Stimulated activated CD8-positive, alpha-beta memory T cell treated with anti-CD3 and anti-CD28 coated beads, Interleukin-4, amount 100 ng/mL, for 48 hours (primary cell): ENCODE results near the gene ATL2.
"Not testable (repeated sequence)": the region's sequence is repeated elsewhere in the genome, so short reads cannot be mapped to it uniquely, and the experiment has no call there.

Experiments
- DNase-seq: peaks from one replicate; pipeline ENCODE4 v3.0.0-alpha.2; 2020

ATL2 gene

GRCh38 chr2:38377050-38377828 lies at the start of gene ATL2:
Gene ATL2, minus strand, starts transcription at chr2:38377273. Its CDS starts 13 bp downstream, at chr2:38377260.
- DNase-seq: peak; percentile 93

GRCh38 chr2:38423763-38424162 lies 46.7 kb upstream of the ATL2 start:
- DNase-seq: no peak

- DNase-seq: no peak
Measured at GRCh38 chr2:38421274-38422056, 44.4 kb upstream of the ATL2 start.

GRCh38 chr2:38419499-38419898 lies 42.4 kb upstream of the ATL2 start:
- no peak for DNase-seq

GRCh38 chr2:38418735-38419134 lies 41.7 kb upstream of the ATL2 start:
- DNase-seq: no peak

- no peak for DNase-seq
Measured at GRCh38 chr2:38417745-38418689, 40.9 kb upstream of the ATL2 start.

- DNase-seq: no peak
Measured at GRCh38 chr2:38416296-38417036, 39.4 kb upstream of the ATL2 start.

- no peak for DNase-seq
Measured at GRCh38 chr2:38415728-38416291, 38.7 kb upstream of the ATL2 start.

- DNase-seq: no peak
Measured at GRCh38 chr2:38415023-38415422, 38.0 kb upstream of the ATL2 start.

GRCh38 chr2:38412235-38412871 lies 35.3 kb upstream of the ATL2 start:
- not testable (repeated sequence) for DNase-seq

- no peak for DNase-seq
Measured at GRCh38 chr2:38409156-38410102, 32.4 kb upstream of the ATL2 start.

- no peak for DNase-seq
Measured at GRCh38 chr2:38407111-38407682, 30.1 kb upstream of the ATL2 start.

GRCh38 chr2:38406597-38407110 lies 29.6 kb upstream of the ATL2 start:
- no peak for DNase-seq

- no peak for DNase-seq
Measured at GRCh38 chr2:38405917-38406596, 29.0 kb upstream of the ATL2 start.

- no peak for DNase-seq
Measured at GRCh38 chr2:38400513-38400912, 23.4 kb upstream of the ATL2 start.

- no peak for DNase-seq
Measured at GRCh38 chr2:38398739-38399138, 21.7 kb upstream of the ATL2 start.

GRCh38 chr2:38394903-38395341 lies 17.8 kb upstream of the ATL2 start:
- DNase-seq: no peak

GRCh38 chr2:38394041-38394440 lies 17.0 kb upstream of the ATL2 start:
- DNase-seq: no peak

- DNase-seq: no peak
Measured at GRCh38 chr2:38390947-38391346, 13.9 kb upstream of the ATL2 start.
